IMR-90 (cell line): ENCODE results near the gene BCL2L11. TPM values are rescaled to one million over a fixed set of nuclear protein-coding genes. Genes with fewer than 3 reads are reported as not detected.

Source experiments
- ATAC-seq: fragments of 200-7000 bp; cut with Tn5 transposase; 2 replicates; pipeline ENCODE4 v1.9.1; 2020; ENCODE audit warnings: low read depth, mild to moderate bottlenecking, moderate library complexity
- BruUV-seq: library from RNA; stranded (reverse); fragments of 400-500 nt; replicated peaks from 2 replicates; lab custom pipeline; 2021; lab: Mats Ljungman, UMichigan
- CTCF ChIA-PET: fragments of 300-600 bp; formaldehyde crosslinking; extraction: SDS; loops from one replicate; lab custom pipeline; 2021; ENCODE audit warnings: antibody characterized with exemption; lab: Yijun Ruan, JAX
- POLR2A ChIA-PET: fragments of 300-600 bp; sonication (Branson Sonifier 250); formaldehyde crosslinking; loops from one replicate; lab custom pipeline; 2022; ENCODE audit warnings: antibody characterized with exemption; ENCODE audit not compliant: unreplicated experiment; lab: Charles Lee
- DNase-seq: peaks from one replicate; pipeline ENCODE4 v3.0.0; 2013
- H2AFZ ChIP-seq: replicated peaks from 2 replicates; pipeline ENCODE3; 2013; ENCODE audit warnings: low read length, mild to moderate bottlenecking; ENCODE audit not compliant: poor library complexity
- H2AK5ac ChIP-seq: 2 replicates; pipeline ENCODE4 v1.6.1; 2013; ENCODE audit warnings: low read depth, low read length, inconsistent platforms
- H2AK9ac ChIP-seq: replicated peaks from 2 replicates; pipeline ENCODE3; 2013; ENCODE audit warnings: mild to moderate bottlenecking, low read depth, low read length, moderate library complexity; ENCODE audit not compliant: poor library complexity
- H2BK120ac ChIP-seq: 2 replicates; pipeline ENCODE4 v1.6.1; 2013; ENCODE audit warnings: low read depth, low read length, inconsistent platforms
- H2BK15ac ChIP-seq: 3 replicates; pipeline ENCODE4 v1.6.1; 2013; ENCODE audit warnings: low read depth, low read length, inconsistent platforms
- H2BK20ac ChIP-seq: 2 replicates; pipeline ENCODE4 v1.6.1; 2013; ENCODE audit warnings: low read depth, mild to moderate bottlenecking, inconsistent platforms, low read length, moderate library complexity
- H2BK5ac ChIP-seq: 2 replicates; pipeline ENCODE4 v1.6.1; 2013; ENCODE audit warnings: mild to moderate bottlenecking, low read depth, low read length, inconsistent platforms; ENCODE audit not compliant: poor library complexity, severe bottlenecking
- H3K14ac ChIP-seq: replicated peaks from 2 replicates; pipeline ENCODE4 v1.6.1; 2013; ENCODE audit warnings: low read depth, low read length, inconsistent platforms
- H3K18ac ChIP-seq: 2 replicates; pipeline ENCODE4 v1.6.1; 2013; ENCODE audit warnings: low read depth, low read length, control low read depth
- H3K23ac ChIP-seq: 2 replicates; pipeline ENCODE4 v1.6.1; 2013; ENCODE audit warnings: low read depth, low read length, inconsistent platforms
- H3K27ac ChIP-seq: 2 replicates; pipeline ENCODE4 v1.5.1; 2013; ENCODE audit warnings: mild to moderate bottlenecking, control low read depth, low read length; ENCODE audit not compliant: insufficient read depth
- H3K27me3 ChIP-seq: 2 replicates; pipeline ENCODE4 v1.6.1; 2013; ENCODE audit warnings: low read length; ENCODE audit not compliant: control insufficient read depth, insufficient read depth
- H3K36me3 ChIP-seq: 2 replicates; pipeline ENCODE4 v1.6.1; 2013; ENCODE audit warnings: low read length, mixed read lengths; ENCODE audit not compliant: control insufficient read depth, insufficient read depth
- H3K4ac ChIP-seq: 2 replicates; pipeline ENCODE4 v1.6.1; 2013; ENCODE audit warnings: low read depth, low read length, inconsistent platforms
- H3K4me1 ChIP-seq: 2 replicates; pipeline ENCODE4 v1.6.1; 2013; ENCODE audit warnings: low read length, mixed read lengths; ENCODE audit not compliant: control insufficient read depth, insufficient read depth
- H3K4me2 ChIP-seq: 2 replicates; pipeline ENCODE4 v1.6.1; 2013; ENCODE audit warnings: low read depth, mild to moderate bottlenecking, control low read depth, low read length, moderate library complexity
- H3K4me3 ChIP-seq: 2 replicates; pipeline ENCODE4 v1.5.1; 2013; ENCODE audit warnings: low read depth, mild to moderate bottlenecking, control low read depth, low read length, moderate library complexity; ENCODE audit not compliant: insufficient read depth
- H3K56ac ChIP-seq: 2 replicates; pipeline ENCODE4 v1.6.1; 2013; ENCODE audit warnings: low read length, inconsistent platforms; ENCODE audit not compliant: insufficient read depth; ENCODE audit errors: extremely low read depth
- H3K79me1 ChIP-seq, 2 experiments: 2 replicates each; pipeline ENCODE4 v1.6.1; 2013; ENCODE audit warnings: low read length in 2 of 2, inconsistent platforms in 1 of 2, low read depth in 1 of 2
- H3K9ac ChIP-seq: 2 replicates; pipeline ENCODE4 v1.6.1; 2013; ENCODE audit warnings: low read depth, low read length, control low read depth
- H3K9me1 ChIP-seq: 2 replicates; pipeline ENCODE4 v1.6.1; 2013; ENCODE audit warnings: low read length, inconsistent platforms; ENCODE audit not compliant: insufficient read depth
- H3K9me3 ChIP-seq: 2 replicates; pipeline ENCODE4 v1.6.1; 2013; ENCODE audit warnings: low read length; ENCODE audit not compliant: control insufficient read depth, insufficient read depth
- H4K20me1 ChIP-seq: 2 replicates; pipeline ENCODE4 v1.6.1; 2013; ENCODE audit warnings: low read length, inconsistent platforms; ENCODE audit not compliant: insufficient read depth
- H4K5ac ChIP-seq: 2 replicates; pipeline ENCODE4 v1.6.1; 2013; ENCODE audit warnings: mild to moderate bottlenecking, low read depth, low read length, control low read depth
- H4K8ac ChIP-seq, 2 experiments: 2 replicates each; pipeline ENCODE4 v1.6.1; 2013; ENCODE audit warnings: low read depth in 2 of 2, low read length in 2 of 2, control low read depth in 1 of 2, inconsistent platforms in 1 of 2
- H4K91ac ChIP-seq: 2 replicates; pipeline ENCODE4 v1.6.1; 2013; ENCODE audit warnings: low read depth, low read length, inconsistent platforms; ENCODE audit not compliant: insufficient read depth
- BHLHE40 ChIP-seq: fragments of 150-350 bp; IDR thresholded peaks from 2 replicates; pipeline ENCODE4 v1.6.1; 2016; ENCODE audit warnings: mild to moderate bottlenecking, low read depth, low read length
- CEBPB ChIP-seq: IDR thresholded peaks from 2 replicates; pipeline ENCODE4 v1.6.1; 2012; ENCODE audit warnings: low read depth, low read length, improper control_type of control experiment
- CHD1 ChIP-seq: IDR thresholded peaks from 2 replicates; pipeline ENCODE4 v1.6.1; 2012; ENCODE audit warnings: low read depth, low read length, improper control_type of control experiment
- FOS ChIP-seq: fragments of 150-350 bp; IDR thresholded peaks from 2 replicates; pipeline ENCODE4 v1.6.1; 2016; ENCODE audit warnings: low read depth, low read length
- MAFK ChIP-seq: IDR thresholded peaks from 2 replicates; pipeline ENCODE4 v1.6.1; 2012; ENCODE audit warnings: low read depth, low read length, improper control_type of control experiment
- MAZ ChIP-seq: IDR thresholded peaks from 2 replicates; pipeline ENCODE4 v1.6.1; 2012; ENCODE audit warnings: low read depth, mild to moderate bottlenecking, low read length, improper control_type of control experiment, moderate library complexity, borderline replicate concordance
- MXI1 ChIP-seq: IDR thresholded peaks from 2 replicates; pipeline ENCODE4 v1.6.1; 2012; ENCODE audit warnings: low read depth, mild to moderate bottlenecking, low read length, moderate library complexity, borderline replicate concordance
- NFE2L2 ChIP-seq: fragments of 150-350 bp; IDR thresholded peaks from 2 replicates; pipeline ENCODE4 v1.6.1; 2016; ENCODE audit warnings: low read depth, mild to moderate bottlenecking, low read length
- POLR2A ChIP-seq: IDR thresholded peaks from 2 replicates; pipeline ENCODE4 v1.6.1; 2012; ENCODE audit warnings: mild to moderate bottlenecking, low read depth, low read length
- RAD21 ChIP-seq: IDR thresholded peaks from 2 replicates; pipeline ENCODE4 v1.6.1; 2012; ENCODE audit warnings: low read length, improper control_type of control experiment
- RCOR1 ChIP-seq: IDR thresholded peaks from 2 replicates; pipeline ENCODE4 v1.6.1; 2012; ENCODE audit warnings: mild to moderate bottlenecking, low read length, improper control_type of control experiment; ENCODE audit not compliant: insufficient replicate concordance
- RFX5 ChIP-seq: IDR thresholded peaks from 2 replicates; pipeline ENCODE4 v1.8.0; 2012; ENCODE audit warnings: low read depth, mild to moderate bottlenecking, low read length, moderate library complexity
- SMC3 ChIP-seq: fragments of 150-350 bp; IDR thresholded peaks from 2 replicates; pipeline ENCODE4 v1.6.1; 2016; ENCODE audit warnings: low read depth, mild to moderate bottlenecking, antibody characterized with exemption, low read length, moderate library complexity
- WGBS, 2 experiments: methylation state at CpG; one replicate each; pipeline versions ENCODE4 v1.1.5 to v1.1.7; 2013; ENCODE audit warnings: missing lambda C conversion rate in 2 of 2; ENCODE audit not compliant: insufficient read length in 1 of 2; ENCODE audit errors: extremely low coverage in 2 of 2; 5-methylcytosine and 5-hydroxymethylcytosine counted together
- dilution Hi-C: fragments of 300-500 bp; cut with HindIII; formaldehyde crosslinking; loops from one replicate; pipeline ENCODE4 v1.14.3; 2018; ENCODE audit warnings: low sequenced_read_pairs; ENCODE audit not compliant: unreplicated experiment
- in situ Hi-C: fragments of 300-500 bp; cut with MboI; formaldehyde crosslinking; loops from 3 replicates; pipeline ENCODE4 v1.14.3; 2019; ENCODE audit warnings: low sequenced_read_pairs, inconsistent platforms, mixed read lengths
- intact Hi-C: fragments of 100-400 bp; cut with micrococcal nuclease; formaldehyde crosslinking; loops from 2 replicates; pipeline ENCODE4 v1.10.0; 2022
- polyA plus RNA-seq, 3 experiments: library from polyadenylated mRNA; depleted of rRNA; stranded (reverse); fragments of >200 nt; gene quantifications; 2 replicates each; pipeline ENCODE4 v1.2.3, GENCODE V29; 2012; ENCODE audit warnings: low replicate concordance in 1 of 3
- total RNA-seq: library from RNA; depleted of rRNA; stranded (reverse); fragments of >200 nt; gene quantifications from 2 replicates; pipeline ENCODE4 v1.2.3, GENCODE V29; 2012
- TF ChIP-seq, protein P1 (sequence below): fragments of 150-350 bp; IDR thresholded peaks from 2 replicates; pipeline ENCODE4 v1.6.1; 2017; ENCODE audit warnings: mild to moderate bottlenecking, antibody characterized with exemption, low read length, low read depth
- TF ChIP-seq, protein P2 (sequence below): conservative IDR thresholded peaks from 2 replicates; pipeline ENCODE4 v1.5.1; 2012; ENCODE audit warnings: mild to moderate bottlenecking, low read depth, low read length, improper control_type of control experiment
- TF ChIP-seq, protein P3 (sequence below): fragments of 150-350 bp; IDR thresholded peaks from 2 replicates; pipeline ENCODE4 v1.6.1; 2016; ENCODE audit warnings: low read depth, mild to moderate bottlenecking, low read length, moderate library complexity, borderline replicate concordance

The BCL2L11 gene
- total and polyA plus RNA-seq, 2 of the 4 experiments (the other 2 are of a cell fraction) = 1.1 to 1.7 TPM

DNA sequence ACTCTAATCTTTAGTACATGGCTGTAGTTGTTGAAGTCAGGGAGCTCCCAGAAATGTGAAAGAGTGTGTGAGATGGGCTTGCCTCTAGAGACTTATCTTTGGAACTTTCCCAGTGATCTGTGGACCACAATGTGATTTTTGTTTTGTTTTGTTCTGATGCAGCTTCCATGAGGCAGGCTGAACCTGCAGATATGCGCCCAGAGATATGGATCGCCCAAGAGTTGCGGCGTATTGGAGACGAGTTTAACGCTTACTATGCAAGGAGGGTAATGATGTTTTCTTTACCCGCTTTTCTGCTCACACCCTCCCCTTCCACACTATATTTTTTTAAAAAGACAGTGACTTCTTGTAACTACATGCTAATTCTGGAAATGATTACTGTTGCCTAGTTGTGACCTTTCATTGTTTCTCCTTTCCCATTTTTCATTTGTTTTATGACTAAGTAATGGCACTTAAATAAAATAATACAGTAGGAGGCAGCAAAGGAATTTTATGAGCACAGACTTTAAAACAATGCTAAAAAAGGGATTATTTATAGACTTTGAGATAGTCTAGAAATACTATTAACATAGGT, 29.3 kb downstream of the BCL2L11 start:
- H3K4ac ChIP-seq = no peak overlapping the region
- CTCF ChIA-PET = interaction anchor here (0.6 kb wide), 1 partner anchor 20 kb away, joined by 6 read pairs; no protein-coding TSS in a partner anchor
- H3K79me1 ChIP-seq = no peaks in the 10 kb centered on the region
- no peaks in the 10 kb centered on the region for H3K9me1 ChIP-seq
- H3K9ac ChIP-seq = no peak overlapping the region
- H3K56ac ChIP-seq = no peak overlapping the region
- no peak overlapping the region for H3K18ac ChIP-seq
- intact Hi-C loops (loop anchor here (5.0 kb wide), 1 partner anchor 57 kb away; no protein-coding TSS in a partner anchor), in situ Hi-C loops (no loop called here), dilution Hi-C loops (no loop called here)
- no peak overlapping the region for H2BK20ac ChIP-seq
- H3K4me2 ChIP-seq = no peak overlapping the region
- H3K27me3 ChIP-seq = no peaks in the 10 kb centered on the region
- ATAC-seq (no peak), DNase-seq (no peak)
- H4K5ac ChIP-seq = no peak overlapping the region
- no peak overlapping the region for H3K14ac ChIP-seq
- WGBS, 2 experiments = no CpG with 5 or more reads among the region's 7 CpGs
- H4K91ac ChIP-seq = no peak overlapping the region
- H4K20me1 ChIP-seq = no peaks in the 10 kb centered on the region
- no peak overlapping the region for H3K23ac ChIP-seq
- no peak overlapping the region for H2BK5ac ChIP-seq
- POLR2A ChIA-PET = no interaction called here
- no peaks in the 10 kb centered on the region for H3K9me3 ChIP-seq
- no peak overlapping the region for H2AK5ac ChIP-seq
- no TSS peak for BruUV-seq
- no peaks in the 10 kb centered on the region for H3K4me1 ChIP-seq
- H2AK9ac ChIP-seq = no peak overlapping the region
- H3K27ac ChIP-seq = no peak overlapping the region
- H3K36me3 ChIP-seq = peaks cover 7% of the 10 kb centered on the region
- H2BK15ac ChIP-seq = no peak overlapping the region
- H4K8ac ChIP-seq = no peak overlapping the region
- H2AFZ ChIP-seq = no peak overlapping the region
- no peak overlapping the region for H3K4me3 ChIP-seq
- TF ChIP-seq RCOR1 (no peak), MXI1 (no peak), POLR2A (no peak), CEBPB (no peak), MAFK (no peak), RAD21 (no peak), NFE2L2 (no peak), BHLHE40 (no peak), SMC3 (no peak), MAZ (no peak), CHD1 (no peak), RFX5 (no peak), FOS (no peak)
- TF ChIP-seq, protein P1, sequence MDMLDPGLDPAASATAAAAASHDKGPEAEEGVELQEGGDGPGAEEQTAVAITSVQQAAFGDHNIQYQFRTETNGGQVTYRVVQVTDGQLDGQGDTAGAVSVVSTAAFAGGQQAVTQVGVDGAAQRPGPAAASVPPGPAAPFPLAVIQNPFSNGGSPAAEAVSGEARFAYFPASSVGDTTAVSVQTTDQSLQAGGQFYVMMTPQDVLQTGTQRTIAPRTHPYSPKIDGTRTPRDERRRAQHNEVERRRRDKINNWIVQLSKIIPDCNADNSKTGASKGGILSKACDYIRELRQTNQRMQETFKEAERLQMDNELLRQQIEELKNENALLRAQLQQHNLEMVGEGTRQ = no peak
- TF ChIP-seq, protein P2, sequence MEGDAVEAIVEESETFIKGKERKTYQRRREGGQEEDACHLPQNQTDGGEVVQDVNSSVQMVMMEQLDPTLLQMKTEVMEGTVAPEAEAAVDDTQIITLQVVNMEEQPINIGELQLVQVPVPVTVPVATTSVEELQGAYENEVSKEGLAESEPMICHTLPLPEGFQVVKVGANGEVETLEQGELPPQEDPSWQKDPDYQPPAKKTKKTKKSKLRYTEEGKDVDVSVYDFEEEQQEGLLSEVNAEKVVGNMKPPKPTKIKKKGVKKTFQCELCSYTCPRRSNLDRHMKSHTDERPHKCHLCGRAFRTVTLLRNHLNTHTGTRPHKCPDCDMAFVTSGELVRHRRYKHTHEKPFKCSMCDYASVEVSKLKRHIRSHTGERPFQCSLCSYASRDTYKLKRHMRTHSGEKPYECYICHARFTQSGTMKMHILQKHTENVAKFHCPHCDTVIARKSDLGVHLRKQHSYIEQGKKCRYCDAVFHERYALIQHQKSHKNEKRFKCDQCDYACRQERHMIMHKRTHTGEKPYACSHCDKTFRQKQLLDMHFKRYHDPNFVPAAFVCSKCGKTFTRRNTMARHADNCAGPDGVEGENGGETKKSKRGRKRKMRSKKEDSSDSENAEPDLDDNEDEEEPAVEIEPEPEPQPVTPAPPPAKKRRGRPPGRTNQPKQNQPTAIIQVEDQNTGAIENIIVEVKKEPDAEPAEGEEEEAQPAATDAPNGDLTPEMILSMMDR = no peak
- TF ChIP-seq, protein P3, sequence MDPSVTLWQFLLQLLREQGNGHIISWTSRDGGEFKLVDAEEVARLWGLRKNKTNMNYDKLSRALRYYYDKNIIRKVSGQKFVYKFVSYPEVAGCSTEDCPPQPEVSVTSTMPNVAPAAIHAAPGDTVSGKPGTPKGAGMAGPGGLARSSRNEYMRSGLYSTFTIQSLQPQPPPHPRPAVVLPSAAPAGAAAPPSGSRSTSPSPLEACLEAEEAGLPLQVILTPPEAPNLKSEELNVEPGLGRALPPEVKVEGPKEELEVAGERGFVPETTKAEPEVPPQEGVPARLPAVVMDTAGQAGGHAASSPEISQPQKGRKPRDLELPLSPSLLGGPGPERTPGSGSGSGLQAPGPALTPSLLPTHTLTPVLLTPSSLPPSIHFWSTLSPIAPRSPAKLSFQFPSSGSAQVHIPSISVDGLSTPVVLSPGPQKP = no peak
- H2BK120ac ChIP-seq = no peak overlapping the region
